Thyroid gland (tissue), 4 donors: ENCODE data around the gene KRT3.

Source experiments
- CTCF ChIP-seq, 6 experiments: fragments of 200-600 bp in 3 of 6; fragments of 450-650 bp in 3 of 6; sonication (generic) in 3 of 6; IDR thresholded peaks; one replicate each; pipeline ENCODE4 v1.5.1; 2016 to 2019; ENCODE audit warnings: antibody characterized with exemption in 6 of 6, mild to moderate bottlenecking in 2 of 6, inconsistent platforms in 1 of 6, moderate library complexity in 1 of 6
- POLR2A ChIP-seq, 2 donors: fragments of 450-650 bp; IDR thresholded peaks; one replicate each; pipeline ENCODE4 v1.6.1; 2017; ENCODE audit warnings: antibody characterized with exemption in 2 of 2, mild to moderate bottlenecking in 2 of 2, moderate library complexity in 1 of 2

DNA sequence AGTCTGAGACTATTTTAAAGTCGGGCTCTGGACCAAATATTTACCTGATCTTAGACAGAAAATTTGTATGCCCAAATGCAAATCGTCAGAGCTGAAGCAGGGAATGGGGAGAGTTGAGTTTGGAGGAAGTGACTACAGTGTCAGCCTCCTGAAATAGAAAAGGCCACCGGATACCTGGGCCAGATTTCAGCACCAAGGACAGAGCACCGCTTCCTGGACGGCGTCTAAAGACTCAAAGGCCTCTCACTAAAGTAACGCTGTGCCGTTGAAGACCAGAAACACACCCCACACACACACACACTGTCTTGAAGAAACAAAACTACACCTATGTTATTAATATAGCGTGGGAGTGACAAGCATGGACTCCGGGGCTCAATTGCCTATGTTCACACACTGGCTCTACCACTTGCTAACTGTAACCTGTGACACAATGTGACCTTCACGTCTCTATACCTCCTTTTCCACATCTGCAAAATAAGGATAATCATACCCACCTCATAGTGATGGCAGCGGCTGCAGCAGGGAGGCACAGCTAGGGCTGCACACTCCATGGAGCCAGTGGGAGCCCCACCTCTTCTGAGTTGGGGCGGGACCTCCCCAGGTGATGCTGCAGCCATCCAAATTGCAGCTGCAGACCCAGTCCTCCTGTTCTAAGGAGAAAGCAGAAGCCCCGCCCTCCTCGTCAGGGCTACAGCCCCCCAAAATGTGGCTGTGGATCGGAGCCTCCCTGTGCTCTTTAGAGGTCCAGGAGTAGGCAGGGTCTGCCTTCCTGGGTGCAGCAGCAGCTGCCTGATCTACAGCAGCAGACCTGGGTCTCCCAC is 54.3 kb downstream of the KRT3 start:
- TF ChIP-seq CTCF (IDR thresholded peaks at IDR 0.05) (no peak), POLR2A (IDR thresholded peaks at IDR 0.05) (no peak)
